ENCODE measurements around the gene TTC39B. TPM values are rescaled to one million over a fixed set of nuclear protein-coding genes. Genes with fewer than 3 reads are reported as not detected.

Gene TTC39B
- total RNA-seq, 1 donor from 2014 or later = 7.0 TPM

Other genes with a start within 250 kb of the TTC39B start
- gene SNAPC3, start 115.7 kb upstream of the TTC39B start, total RNA-seq = 39.6 and 40.3 TPM in 2 replicates
- 25.4 and 28.5 TPM in 2 replicates for gene PSIP1, start 203.8 kb upstream of the TTC39B start, total RNA-seq
- 1.2 and 2.0 TPM in 2 replicates for gene CCDC171, start 245.8 kb upstream of the TTC39B start, total RNA-seq